ENCODE data around the gene NPBWR2.

Gene NPBWR2

DNA sequence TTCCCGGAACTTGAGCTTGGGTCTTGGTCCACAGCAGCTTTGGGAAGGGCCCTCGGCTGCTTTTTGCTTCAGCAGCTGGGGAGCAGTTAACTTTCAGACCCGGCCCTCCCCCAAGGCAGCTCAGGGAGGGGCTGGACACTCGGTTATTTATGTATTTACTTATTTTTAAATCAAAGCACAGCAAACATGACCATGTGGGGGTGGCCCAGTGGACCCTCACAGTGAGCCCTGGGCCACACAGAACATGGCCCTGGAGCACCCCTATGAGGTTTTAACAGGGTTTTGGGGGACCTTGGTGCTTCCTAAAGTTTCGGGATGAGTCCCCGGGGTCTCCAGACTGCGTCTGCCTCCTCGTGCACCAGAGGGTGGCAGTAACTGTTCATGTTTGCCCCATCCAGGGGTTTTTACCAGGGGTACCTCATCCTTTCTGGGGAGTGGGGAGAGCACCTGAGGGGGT lies 26.6 kb upstream of the NPBWR2 start:
- Histone ChIP-seq H3K36me3 (ENCODE audit: insufficient read depth, low read length) (no peaks in the 10 kb centered on the region), H4K20me1 (ENCODE audit: insufficient read depth, low read length) (no peaks in the 10 kb centered on the region), H3F3A (ENCODE audit: insufficient read depth, low read length) (no peaks in the 10 kb centered on the region), H3K4me2 (ENCODE audit: low read length) (no peak overlapping the region), H3K4me1 (ENCODE audit: insufficient read depth, low read length, severe bottlenecking) (no peaks in the 10 kb centered on the region), H2AFZ (ENCODE audit: low read length) (no peak overlapping the region), H3K9me3 (ENCODE audit: low read length) (no peaks in the 10 kb centered on the region), H3K4me3 (ENCODE audit: low read depth, low read length, poor library complexity, severe bottlenecking) (no peak overlapping the region), H3K9ac (ENCODE audit: low read length) (no peak overlapping the region), H3K9me2 (ENCODE audit: low read depth, low read length) (no peaks in the 10 kb centered on the region), H3K27ac (ENCODE audit: low read depth, low read length, poor library complexity, severe bottlenecking) (no peak overlapping the region), H3K27me3 (ENCODE audit: insufficient read depth, low read length) (no peaks in the 10 kb centered on the region), H3K79me2 (ENCODE audit: insufficient read depth, low read length) (no peaks in the 10 kb centered on the region)
- peak; percentile 40; the same call in 1 of the 2 replicates for TF ChIP-seq CTCF (IDR thresholded peaks at IDR 0.05; ENCODE audit: low read length)
- no peak for TF ChIP-seq EZH2 (IDR thresholded peaks at IDR 0.05; ENCODE audit: borderline replicate concordance, low read length)

DNA sequence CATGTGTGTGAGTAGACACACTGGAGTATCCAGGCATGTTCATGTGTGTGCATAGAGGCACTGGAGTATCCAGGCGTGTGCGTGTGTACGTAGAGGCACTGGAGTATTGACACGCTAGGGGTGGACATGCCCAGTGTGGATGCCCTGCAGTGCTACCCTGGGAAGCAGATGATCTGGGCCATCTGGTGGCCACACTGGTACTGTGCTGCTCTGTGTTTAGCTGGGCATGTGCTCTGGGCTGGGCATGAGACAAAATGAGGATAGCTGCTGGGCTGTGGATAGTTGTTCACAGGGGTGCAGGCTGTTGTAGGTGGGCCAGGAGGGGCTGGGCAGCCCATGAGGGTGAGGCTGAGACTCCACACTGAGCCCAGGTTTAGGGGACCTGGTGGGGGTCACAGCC lies 24.0 kb upstream of the NPBWR2 start:
- Histone ChIP-seq H3K9ac (ENCODE audit: low read length) (no peak overlapping the region), H3K4me1 (ENCODE audit: insufficient read depth, low read length, severe bottlenecking) (no peaks in the 10 kb centered on the region), H3K79me2 (ENCODE audit: insufficient read depth, low read length) (no peaks in the 10 kb centered on the region), H3K4me3 (ENCODE audit: low read depth, low read length, poor library complexity, severe bottlenecking) (no peak overlapping the region), H3K9me2 (ENCODE audit: low read depth, low read length) (no peaks in the 10 kb centered on the region), H2AFZ (ENCODE audit: low read length) (no peak overlapping the region), H3K27me3 (ENCODE audit: insufficient read depth, low read length) (no peaks in the 10 kb centered on the region), H4K20me1 (ENCODE audit: insufficient read depth, low read length) (no peaks in the 10 kb centered on the region), H3K27ac (ENCODE audit: low read depth, low read length, poor library complexity, severe bottlenecking) (no peak overlapping the region), H3K4me2 (ENCODE audit: low read length) (no peak overlapping the region), H3F3A (ENCODE audit: insufficient read depth, low read length) (no peaks in the 10 kb centered on the region), H3K9me3 (ENCODE audit: low read length) (no peaks in the 10 kb centered on the region), H3K36me3 (ENCODE audit: insufficient read depth, low read length) (no peaks in the 10 kb centered on the region)
- TF ChIP-seq CTCF (IDR thresholded peaks at IDR 0.05; ENCODE audit: low read length) (no peak), EZH2 (IDR thresholded peaks at IDR 0.05; ENCODE audit: borderline replicate concordance, low read length) (no peak)

- Histone ChIP-seq H3K9me2 (ENCODE audit: low read depth, low read length) (no peaks in the 10 kb centered on the region), H3K4me1 (ENCODE audit: insufficient read depth, low read length, severe bottlenecking) (no peaks in the 10 kb centered on the region)
- no peak for TF ChIP-seq CTCF (IDR thresholded peaks at IDR 0.05; ENCODE audit: low read length)
- no peak for TF ChIP-seq EZH2 (IDR thresholded peaks at IDR 0.05; ENCODE audit: borderline replicate concordance, low read length)
Observed at GRCh38 chr20:64130876-64131275, 23.5 kb upstream of the NPBWR2 start.

More at GRCh38 chr20:64130876-64131275, 23.5 kb upstream of the NPBWR2 start:
- H3K9ac ChIP-seq (ENCODE audit: low read length), result no peak overlapping the region
- H3F3A ChIP-seq (ENCODE audit: insufficient read depth, low read length), result no peaks in the 10 kb centered on the region
- H2AFZ ChIP-seq (ENCODE audit: low read length), result no peak overlapping the region
- no peaks in the 10 kb centered on the region for H3K79me2 ChIP-seq (ENCODE audit: insufficient read depth, low read length)
- no peak overlapping the region for H3K4me2 ChIP-seq (ENCODE audit: low read length)
- H3K27ac ChIP-seq (ENCODE audit: low read depth, low read length, poor library complexity, severe bottlenecking), result no peak overlapping the region
- no peaks in the 10 kb centered on the region for H3K27me3 ChIP-seq (ENCODE audit: insufficient read depth, low read length)
- H3K9me3 ChIP-seq (ENCODE audit: low read length), result no peaks in the 10 kb centered on the region
- H3K4me3 ChIP-seq (ENCODE audit: low read depth, low read length, poor library complexity, severe bottlenecking), result no peak overlapping the region
- H3K36me3 ChIP-seq (ENCODE audit: insufficient read depth, low read length), result no peaks in the 10 kb centered on the region
- H4K20me1 ChIP-seq (ENCODE audit: insufficient read depth, low read length), result no peaks in the 10 kb centered on the region
